ENCODE measurements around the gene CLDN9. TPM values are rescaled to one million over a fixed set of nuclear protein-coding genes. Genes with fewer than 3 reads are reported as not detected.

The CLDN9 gene
- total and polyA plus RNA-seq, 9 of the 15 experiments (the other 6 are each of a cell fraction or from before 2014, with no cell fraction given), result 0.12 to 0.44 (median 0.22) TPM; not detected in 4

DNA sequence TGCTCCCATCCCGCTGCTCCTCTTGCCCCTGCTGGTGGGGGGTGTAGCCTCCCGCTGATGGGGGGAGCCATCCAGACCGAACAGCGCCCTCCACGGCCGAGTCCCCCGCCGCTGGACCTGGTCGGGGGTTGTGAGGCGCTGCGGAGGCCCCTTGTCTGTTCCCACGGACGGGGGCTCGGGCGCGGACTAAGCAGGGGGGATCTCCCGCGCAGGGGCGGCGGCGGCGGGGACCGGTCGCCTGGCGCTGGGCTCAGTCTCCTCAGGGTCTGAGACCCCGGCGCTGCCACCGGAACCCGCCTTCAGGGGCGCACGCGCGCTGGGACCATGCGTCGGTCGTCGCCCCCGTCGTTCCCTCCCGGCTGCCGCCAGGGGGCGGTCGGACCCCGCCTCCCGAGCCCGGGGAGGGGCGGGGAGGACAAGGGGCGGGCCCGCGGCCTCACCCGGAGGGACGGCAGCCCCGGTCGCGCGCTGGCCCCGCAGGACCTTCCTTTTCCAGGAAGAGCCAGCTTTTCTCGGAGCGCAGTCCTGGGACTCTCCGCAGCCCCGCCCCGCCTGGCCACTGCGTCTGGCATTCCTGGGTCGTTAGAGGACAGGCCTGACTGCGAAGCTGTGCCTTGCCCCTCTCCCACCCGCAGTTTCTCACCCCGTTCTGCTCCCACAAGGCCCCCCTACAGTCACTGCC, 46.5 kb downstream of the CLDN9 start (continued):
- peak; percentile 81 for TF ChIP-seq RBFOX2 (IDR thresholded peaks at IDR 0.05; ENCODE audit: low read depth, low read length)
- peak; percentile 9; the same call in 1 of the 2 replicates for TF ChIP-seq ZBTB17 (CRISPR knock-in tag; IDR thresholded peaks at IDR 0.05)
- TF ChIP-seq, protein P1, sequence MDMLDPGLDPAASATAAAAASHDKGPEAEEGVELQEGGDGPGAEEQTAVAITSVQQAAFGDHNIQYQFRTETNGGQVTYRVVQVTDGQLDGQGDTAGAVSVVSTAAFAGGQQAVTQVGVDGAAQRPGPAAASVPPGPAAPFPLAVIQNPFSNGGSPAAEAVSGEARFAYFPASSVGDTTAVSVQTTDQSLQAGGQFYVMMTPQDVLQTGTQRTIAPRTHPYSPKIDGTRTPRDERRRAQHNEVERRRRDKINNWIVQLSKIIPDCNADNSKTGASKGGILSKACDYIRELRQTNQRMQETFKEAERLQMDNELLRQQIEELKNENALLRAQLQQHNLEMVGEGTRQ (CRISPR knock-in tag; IDR thresholded peaks at IDR 0.05), result no peak
- TF ChIP-seq, protein P2, sequence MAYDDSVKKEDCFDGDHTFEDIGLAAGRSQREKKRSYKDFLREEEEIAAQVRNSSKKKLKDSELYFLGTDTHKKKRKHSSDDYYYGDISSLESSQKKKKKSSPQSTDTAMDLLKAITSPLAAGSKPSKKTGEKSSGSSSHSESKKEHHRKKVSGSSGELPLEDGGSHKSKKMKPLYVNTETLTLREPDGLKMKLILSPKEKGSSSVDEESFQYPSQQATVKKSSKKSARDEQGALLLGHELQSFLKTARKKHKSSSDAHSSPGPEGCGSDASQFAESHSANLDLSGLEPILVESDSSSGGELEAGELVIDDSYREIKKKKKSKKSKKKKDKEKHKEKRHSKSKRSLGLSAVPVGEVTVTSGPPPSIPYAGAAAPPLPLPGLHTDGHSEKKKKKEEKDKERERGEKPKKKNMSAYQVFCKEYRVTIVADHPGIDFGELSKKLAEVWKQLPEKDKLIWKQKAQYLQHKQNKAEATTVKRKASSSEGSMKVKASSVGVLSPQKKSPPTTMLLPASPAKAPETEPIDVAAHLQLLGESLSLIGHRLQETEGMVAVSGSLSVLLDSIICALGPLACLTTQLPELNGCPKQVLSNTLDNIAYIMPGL (CRISPR knock-in tag; IDR thresholded peaks at IDR 0.05), result peak; percentile 89; the same call in 1 of the 2 replicates
- TF ChIP-seq HOXB6 (CRISPR knock-in tag; IDR thresholded peaks at IDR 0.05; ENCODE audit: borderline replicate concordance), result no peak
- TF ChIP-seq ATF7 (IDR thresholded peaks at IDR 0.05), result peak; percentile 68
- peak; percentile 69 for TF ChIP-seq POLR2A (conservative IDR thresholded peaks at IDR 0.05)
- peak; percentile 43; the same call in 1 of the 2 replicates for TF ChIP-seq ARID1B (IDR thresholded peaks at IDR 0.05)
- TF ChIP-seq, protein P3, sequence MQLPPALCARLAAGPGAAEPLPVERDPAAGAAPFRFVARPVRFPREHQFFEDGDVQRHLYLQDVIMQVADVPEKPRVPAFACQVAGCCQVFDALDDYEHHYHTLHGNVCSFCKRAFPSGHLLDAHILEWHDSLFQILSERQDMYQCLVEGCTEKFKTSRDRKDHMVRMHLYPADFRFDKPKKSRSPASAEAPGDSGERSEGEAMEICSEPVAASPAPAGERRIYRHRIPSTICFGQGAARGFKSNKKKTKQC (CRISPR knock-in tag; IDR thresholded peaks at IDR 0.05), result no peak; the same call in 1 of the 2 replicates
- TF ChIP-seq ZNF239 (CRISPR knock-in tag; IDR thresholded peaks at IDR 0.05), result no peak
- TF ChIP-seq, protein P4, sequence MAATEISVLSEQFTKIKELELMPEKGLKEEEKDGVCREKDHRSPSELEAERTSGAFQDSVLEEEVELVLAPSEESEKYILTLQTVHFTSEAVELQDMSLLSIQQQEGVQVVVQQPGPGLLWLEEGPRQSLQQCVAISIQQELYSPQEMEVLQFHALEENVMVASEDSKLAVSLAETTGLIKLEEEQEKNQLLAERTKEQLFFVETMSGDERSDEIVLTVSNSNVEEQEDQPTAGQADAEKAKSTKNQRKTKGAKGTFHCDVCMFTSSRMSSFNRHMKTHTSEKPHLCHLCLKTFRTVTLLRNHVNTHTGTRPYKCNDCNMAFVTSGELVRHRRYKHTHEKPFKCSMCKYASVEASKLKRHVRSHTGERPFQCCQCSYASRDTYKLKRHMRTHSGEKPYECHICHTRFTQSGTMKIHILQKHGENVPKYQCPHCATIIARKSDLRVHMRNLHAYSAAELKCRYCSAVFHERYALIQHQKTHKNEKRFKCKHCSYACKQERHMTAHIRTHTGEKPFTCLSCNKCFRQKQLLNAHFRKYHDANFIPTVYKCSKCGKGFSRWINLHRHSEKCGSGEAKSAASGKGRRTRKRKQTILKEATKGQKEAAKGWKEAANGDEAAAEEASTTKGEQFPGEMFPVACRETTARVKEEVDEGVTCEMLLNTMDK (IDR thresholded peaks at IDR 0.05; ENCODE audit: borderline replicate concordance, insufficient read depth, low read depth, low read length, poor library complexity, severe bottlenecking), result peak; percentile 70
- no peak for TF ChIP-seq ZSCAN29 (IDR thresholded peaks at IDR 0.05)
- TF ChIP-seq GATAD2B (IDR thresholded peaks at IDR 0.05; ENCODE audit: borderline replicate concordance), result peak; percentile 90; the same call in 1 of the 2 replicates
- peak in 1 of 2 experiments; percentile 66; a peak in 1 of 4 replicates for TF ChIP-seq TEAD1 (CRISPR knock-in tag; IDR thresholded peaks at IDR 0.05)
- TF ChIP-seq ZNF311 (CRISPR knock-in tag; IDR thresholded peaks at IDR 0.05), result no peak
- TF ChIP-seq POLR2G (IDR thresholded peaks at IDR 0.05; ENCODE audit: low read depth, low read length), result peak; percentile 82
- peak; percentile 35; the same call in 1 of the 2 replicates for TF ChIP-seq LCOR (CRISPR knock-in tag; IDR thresholded peaks at IDR 0.05)
- TF ChIP-seq, protein P5, sequence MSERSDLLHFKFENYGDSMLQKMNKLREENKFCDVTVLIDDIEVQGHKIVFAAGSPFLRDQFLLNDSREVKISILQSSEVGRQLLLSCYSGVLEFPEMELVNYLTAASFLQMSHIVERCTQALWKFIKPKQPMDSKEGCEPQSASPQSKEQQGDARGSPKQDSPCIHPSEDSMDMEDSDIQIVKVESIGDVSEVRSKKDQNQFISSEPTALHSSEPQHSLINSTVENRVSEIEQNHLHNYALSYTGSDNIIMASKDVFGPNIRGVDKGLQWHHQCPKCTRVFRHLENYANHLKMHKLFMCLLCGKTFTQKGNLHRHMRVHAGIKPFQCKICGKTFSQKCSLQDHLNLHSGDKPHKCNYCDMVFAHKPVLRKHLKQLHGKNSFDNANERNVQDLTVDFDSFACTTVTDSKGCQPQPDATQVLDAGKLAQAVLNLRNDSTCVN (CRISPR knock-in tag; IDR thresholded peaks at IDR 0.05), result 0 out of 2 replicates have a peak, but pooled peaks have one; percentile 59
- peak; percentile 90 for TF ChIP-seq CXXC5 (CRISPR knock-in tag; IDR thresholded peaks at IDR 0.05)
- peak; percentile 52; the same call in 1 of the 2 replicates for TF ChIP-seq NR4A1 (CRISPR knock-in tag; IDR thresholded peaks at IDR 0.05)
- no peak; the same call in 1 of the 2 replicates for TF ChIP-seq NR4A1 (tag; IDR thresholded peaks at IDR 0.05)
- peak; percentile 62 for TF ChIP-seq FUS (optimal IDR thresholded peaks at IDR 0.05; ENCODE audit: low read depth, low read length)
